ENCODE results near the gene FHDC1.

FHDC1 gene

GRCh38 chr4:152961014-152961772 is 25.1 kb downstream of the FHDC1 start:
- no peaks in the 10 kb centered on the region for H4K20me1 ChIP-seq (ENCODE audit: control insufficient read depth, insufficient read depth, low read depth, low read length)
- H3F3A ChIP-seq (ENCODE audit: control insufficient read depth, insufficient read depth): no peaks in the 10 kb centered on the region
- no peak overlapping the region for H3K4me3 ChIP-seq (ENCODE audit: low read length)
- H3K9me2 ChIP-seq (replicated peaks; ENCODE audit: control insufficient read depth, low read length): no peaks in the 10 kb centered on the region
- H3K79me2 ChIP-seq (ENCODE audit: control insufficient read depth, low read length): no peaks in the 10 kb centered on the region
- no peak overlapping the region for H3K27ac ChIP-seq (ENCODE audit: low read depth, low read length)
- no peaks in the 10 kb centered on the region for H3K4me1 ChIP-seq (ENCODE audit: control insufficient read depth, low read length)
- H3K4me2 ChIP-seq (ENCODE audit: low read length): no peak overlapping the region
- TF ChIP-seq EZH2phosphoT487 (IDR thresholded peaks at IDR 0.05; ENCODE audit: borderline replicate concordance, low read length) (no peak), CTCF (IDR thresholded peaks at IDR 0.05; ENCODE audit: low read depth, low read length, poor library complexity, severe bottlenecking) (no peak)
- H3K27me3 ChIP-seq (ENCODE audit: control insufficient read depth, low read length): peaks cover 22% of the 10 kb centered on the region
- H3K36me3 ChIP-seq (ENCODE audit: control insufficient read depth, low read length): no peaks in the 10 kb centered on the region
- H3K9me3 ChIP-seq (ENCODE audit: control insufficient read depth, insufficient read depth, low read length): no peaks in the 10 kb centered on the region

- Histone ChIP-seq H3K4me2 (ENCODE audit: low read length) (no peak overlapping the region), H3K4me1 (ENCODE audit: control insufficient read depth, low read length) (no peaks in the 10 kb centered on the region), H3K9me3 (ENCODE audit: control insufficient read depth, insufficient read depth, low read length) (no peaks in the 10 kb centered on the region), H3K27ac (ENCODE audit: low read depth, low read length) (no peak overlapping the region), H3F3A (ENCODE audit: control insufficient read depth, insufficient read depth) (no peaks in the 10 kb centered on the region), H3K36me3 (ENCODE audit: control insufficient read depth, low read length) (no peaks in the 10 kb centered on the region), H3K27me3 (ENCODE audit: control insufficient read depth, low read length) (peaks cover 22% of the 10 kb centered on the region), H3K9me2 (replicated peaks; ENCODE audit: control insufficient read depth, low read length) (no peaks in the 10 kb centered on the region), H3K4me3 (ENCODE audit: low read length) (no peak overlapping the region), H4K20me1 (ENCODE audit: control insufficient read depth, insufficient read depth, low read depth, low read length) (no peaks in the 10 kb centered on the region), H3K79me2 (ENCODE audit: control insufficient read depth, low read length) (no peaks in the 10 kb centered on the region)
- no peak for TF ChIP-seq CTCF (IDR thresholded peaks at IDR 0.05; ENCODE audit: low read depth, low read length, poor library complexity, severe bottlenecking)
Observed at GRCh38 chr4:152961773-152962115, 25.6 kb downstream of the FHDC1 start.

- Histone ChIP-seq H3K4me1 (ENCODE audit: control insufficient read depth, low read length) (no peaks in the 10 kb centered on the region), H3K36me3 (ENCODE audit: control insufficient read depth, low read length) (no peaks in the 10 kb centered on the region), H3K27me3 (ENCODE audit: control insufficient read depth, low read length) (peaks cover 20% of the 10 kb centered on the region), H3K9me3 (ENCODE audit: control insufficient read depth, insufficient read depth, low read length) (no peaks in the 10 kb centered on the region), H4K20me1 (ENCODE audit: control insufficient read depth, insufficient read depth, low read depth, low read length) (no peaks in the 10 kb centered on the region), H3F3A (ENCODE audit: control insufficient read depth, insufficient read depth) (no peaks in the 10 kb centered on the region), H3K79me2 (ENCODE audit: control insufficient read depth, low read length) (no peaks in the 10 kb centered on the region), H3K4me2 (ENCODE audit: low read length) (no peak overlapping the region), H3K9me2 (replicated peaks; ENCODE audit: control insufficient read depth, low read length) (no peaks in the 10 kb centered on the region), H3K27ac (ENCODE audit: low read depth, low read length) (no peak overlapping the region), H3K4me3 (ENCODE audit: low read length) (no peak overlapping the region)
- TF ChIP-seq EZH2phosphoT487 (IDR thresholded peaks at IDR 0.05; ENCODE audit: borderline replicate concordance, low read length): no peak
- no peak for TF ChIP-seq CTCF (IDR thresholded peaks at IDR 0.05; ENCODE audit: low read depth, low read length, poor library complexity, severe bottlenecking)
Observed at GRCh38 chr4:152962150-152962549, 26.0 kb downstream of the FHDC1 start.
